ENCODE measurements around the gene SLC38A8.

SLC38A8 gene

DNA sequence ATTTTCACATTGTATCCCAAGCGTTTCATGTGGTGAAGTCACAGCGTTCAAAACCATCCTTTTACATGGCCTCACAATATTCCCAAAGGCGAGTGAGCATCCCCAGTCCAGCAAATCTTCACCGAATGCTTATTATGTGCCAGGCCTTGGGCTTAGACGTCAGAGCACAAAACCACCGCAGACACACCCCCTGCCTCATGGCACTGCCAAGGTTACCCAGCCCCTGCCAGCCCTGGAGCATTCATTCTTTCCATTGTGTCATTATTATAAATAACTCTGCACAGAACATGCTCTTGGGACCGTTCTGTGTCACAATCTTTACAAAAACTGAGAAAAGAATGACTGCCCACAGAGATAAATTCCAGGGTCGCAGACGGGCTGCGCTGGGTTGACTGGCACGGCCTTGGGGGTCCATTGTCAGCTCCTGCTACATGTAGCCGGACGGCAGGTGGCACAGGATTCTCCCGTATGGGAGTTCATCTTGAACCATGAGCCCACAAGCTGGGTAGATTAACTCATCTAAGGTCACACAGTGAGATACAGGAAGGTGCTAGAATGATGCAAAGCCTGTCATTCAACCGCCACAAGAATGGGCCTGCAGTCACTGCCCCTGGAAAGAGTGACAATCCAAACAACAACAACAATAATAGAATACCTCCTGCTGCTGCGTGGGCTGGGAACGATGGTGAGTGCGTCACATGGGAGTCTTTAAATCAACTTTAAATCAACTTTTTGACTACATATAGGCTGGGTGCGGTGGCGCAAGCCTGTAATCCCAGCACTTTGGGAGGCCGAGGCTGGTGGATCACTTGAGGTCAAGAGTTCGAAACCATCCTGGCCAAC is 79.1 kb downstream of the SLC38A8 start:
- Histone ChIP-seq H3K36me3 (ENCODE audit: insufficient read depth, low read length) (peaks cover 23% of the 10 kb centered on the region), H3K27me3 (ENCODE audit: control insufficient read depth in 1 of 2, insufficient read depth in 2 of 2, low read length in 2 of 2) (no peaks in the 10 kb centered on the region), H3K9ac (ENCODE audit: low read length) (no peak overlapping the region), H3K4me1 (ENCODE audit: insufficient read depth, low read length) (no peaks in the 10 kb centered on the region), H3K9me3 (ENCODE audit: low read length) (no peaks in the 10 kb centered on the region), H3K4me3 (ENCODE audit: low read depth in 1 of 2, low read length in 2 of 2) (no peak overlapping the region), H3K27ac (ENCODE audit: low read depth, low read length) (no peak overlapping the region)

DNA sequence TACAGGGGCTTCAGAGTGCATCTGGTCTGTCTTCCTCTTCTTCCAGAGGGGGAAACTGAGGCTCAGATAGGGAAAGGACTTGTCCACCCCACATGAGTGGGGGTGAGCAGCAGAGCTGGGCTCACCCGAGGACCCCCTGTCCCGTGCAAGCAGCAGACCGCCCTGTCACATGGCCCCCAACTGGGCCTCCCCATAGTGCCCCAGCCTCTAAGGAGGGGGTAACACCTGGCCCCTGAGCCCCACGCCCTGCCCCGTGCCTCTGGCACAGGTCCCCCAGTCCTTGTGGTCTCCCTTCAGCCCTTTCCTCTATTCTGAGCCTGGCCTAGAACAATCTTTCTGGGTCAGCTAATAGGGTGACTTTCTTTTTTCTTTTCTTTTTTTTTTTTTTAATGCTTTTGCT is 81.0 kb downstream of the SLC38A8 start:
- peaks cover 28% of the 10 kb centered on the region for H3K36me3 ChIP-seq (ENCODE audit: insufficient read depth, low read length)

DNA sequence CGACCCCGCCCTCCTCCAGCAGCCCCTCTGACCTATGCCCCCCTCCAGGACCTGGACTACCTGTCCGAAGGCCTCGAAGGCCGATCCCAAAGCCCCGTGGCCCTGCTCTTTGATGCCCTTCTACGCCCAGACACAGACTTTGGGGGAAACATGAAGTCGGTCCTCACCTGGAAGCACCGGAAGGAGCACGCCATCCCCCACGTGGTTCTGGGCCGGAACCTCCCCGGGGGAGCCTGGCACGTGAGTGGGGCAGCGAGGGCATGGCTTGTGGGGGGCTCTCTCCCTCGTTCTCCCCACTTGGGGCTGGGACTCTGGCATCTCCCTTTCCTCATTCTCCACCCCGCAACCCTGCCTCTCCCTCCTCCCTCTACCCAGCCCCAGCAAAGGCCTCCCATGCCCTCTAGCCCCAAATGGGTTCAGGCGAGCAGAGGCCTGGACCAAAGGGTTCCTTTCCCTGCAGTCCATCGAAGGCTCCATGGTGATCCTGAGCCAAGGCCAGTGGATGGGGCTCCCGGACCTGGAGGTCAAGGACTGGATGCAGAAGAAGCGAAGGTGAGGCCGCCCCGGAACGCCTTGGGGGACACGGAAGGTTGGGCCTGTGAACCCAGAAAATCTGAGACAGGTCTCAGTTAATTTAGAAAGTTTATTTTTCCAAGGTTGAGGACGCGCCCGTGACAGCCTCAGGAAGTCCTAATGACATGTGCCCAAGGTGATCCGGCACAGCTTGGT is 81.9 kb downstream of the SLC38A8 start:
- Histone ChIP-seq H3K27me3 (ENCODE audit: control insufficient read depth in 1 of 2, insufficient read depth in 2 of 2, low read length in 2 of 2) (no peaks in the 10 kb centered on the region), H3K9me3 (ENCODE audit: low read length) (no peaks in the 10 kb centered on the region), H3K27ac (ENCODE audit: low read depth, low read length) (no peak overlapping the region), H3K9ac (ENCODE audit: low read length) (no peak overlapping the region), H3K4me3 (ENCODE audit: low read depth in 1 of 2, low read length in 2 of 2) (no peak overlapping the region), H3K4me1 (ENCODE audit: insufficient read depth, low read length) (peaks cover under 1% of the 10 kb centered on the region), H3K36me3 (ENCODE audit: insufficient read depth, low read length) (peaks cover 28% of the 10 kb centered on the region)

More for the DNA sequence above, 81.0 kb downstream of the SLC38A8 start:
- H3K4me1 ChIP-seq (ENCODE audit: insufficient read depth, low read length), result no peaks in the 10 kb centered on the region
- no peak overlapping the region for H3K9ac ChIP-seq (ENCODE audit: low read length)
- H3K27me3 ChIP-seq (ENCODE audit: control insufficient read depth in 1 of 2, insufficient read depth in 2 of 2, low read length in 2 of 2), result no peaks in the 10 kb centered on the region
- H3K27ac ChIP-seq (ENCODE audit: low read depth, low read length), result no peak overlapping the region
- H3K9me3 ChIP-seq (ENCODE audit: low read length), result no peaks in the 10 kb centered on the region
- no peak overlapping the region for H3K4me3 ChIP-seq (ENCODE audit: low read depth in 1 of 2, low read length in 2 of 2)
